ENCODE results near the gene TFF3.

GRCh38 chr21:42361286-42361685 is 46.1 kb upstream of the TFF3 start:
- TF ChIP-seq CTCF (conservative IDR thresholded peaks at IDR 0.05; ENCODE audit: low read depth, low read length) = no peak
- TF ChIP-seq EZH2 (IDR thresholded peaks at IDR 0.05; ENCODE audit: borderline replicate concordance, low read depth, low read length, poor library complexity, severe bottlenecking) = no peak

All from A673 (cell line).